Thyroid gland (tissue), 4 donors: Measurements from ENCODE around the gene MASP1. TPM values are rescaled to one million over a fixed set of nuclear protein-coding genes. Genes with fewer than 3 reads are reported as not detected.

Experiments
- DNase-seq, 2 donors: peaks; one replicate each; pipeline ENCODE4 v3.0.0-alpha.2; 2019
- H3K27ac ChIP-seq, 3 donors: fragments of 200-600 bp; sonication (generic); 1 replicate in 2 of 3; 2 replicates in 1 of 3; pipeline ENCODE4 v1.5.1; 2016 to 2019; ENCODE audit warnings: mild to moderate bottlenecking in 1 of 3, moderate library complexity in 1 of 3
- H3K27me3 ChIP-seq: fragments of 200-600 bp; sonication (generic); one replicate; pipeline ENCODE4 v1.5.1; 2019
- H3K36me3 ChIP-seq, 2 donors: fragments of 200-600 bp; sonication (generic); one replicate each; pipeline ENCODE4 v1.5.1; 2016 to 2019
- H3K4me1 ChIP-seq, 2 donors: fragments of 200-600 bp; sonication (generic); one replicate each; pipeline ENCODE4 v1.5.1; 2017 to 2019
- H3K4me3 ChIP-seq, 3 donors: fragments of 200-600 bp; sonication (generic); replicated peaks in 1 of 3; 1 replicate in 2 of 3; 2 replicates in 1 of 3; pipeline ENCODE4 v1.5.1; 2016; ENCODE audit warnings: mild to moderate bottlenecking in 1 of 3
- H3K9me3 ChIP-seq: fragments of 200-600 bp; sonication (generic); one replicate; pipeline ENCODE4 v1.5.1; 2017
- POLR2A ChIP-seq, 2 donors: fragments of 450-650 bp; IDR thresholded peaks; one replicate each; pipeline ENCODE4 v1.6.1; 2017; ENCODE audit warnings: antibody characterized with exemption in 2 of 2, mild to moderate bottlenecking in 2 of 2, moderate library complexity in 1 of 2
- WGBS, 2 donors: methylation state at CpG; one replicate each; pipeline ENCODE4 v1.1.5; 2017; 5-methylcytosine and 5-hydroxymethylcytosine counted together
- intact Hi-C: fragments of 100-400 bp; cut with DNase I; formaldehyde crosslinking; loops from one replicate; pipeline ENCODE4 v1.15.1; 2023
- total RNA-seq, 4 donors: library from RNA; depleted of rRNA; stranded (reverse); fragments of >200 nt; gene quantifications; one replicate each; pipeline ENCODE4 v1.2.3, GENCODE V29; 2016
- TF ChIP-seq, protein P1 (sequence below), 6 experiments: fragments of 200-600 bp in 3 of 6; fragments of 450-650 bp in 3 of 6; sonication (generic) in 3 of 6; IDR thresholded peaks; one replicate each; pipeline ENCODE4 v1.5.1; 2016 to 2019; ENCODE audit warnings: antibody characterized with exemption in 6 of 6, mild to moderate bottlenecking in 2 of 6, inconsistent platforms in 1 of 6, moderate library complexity in 1 of 6

MASP1 gene
- total RNA-seq, 4 donors from 2014 or later: 5.5 to 11.6 (median 7.2) TPM

DNA sequence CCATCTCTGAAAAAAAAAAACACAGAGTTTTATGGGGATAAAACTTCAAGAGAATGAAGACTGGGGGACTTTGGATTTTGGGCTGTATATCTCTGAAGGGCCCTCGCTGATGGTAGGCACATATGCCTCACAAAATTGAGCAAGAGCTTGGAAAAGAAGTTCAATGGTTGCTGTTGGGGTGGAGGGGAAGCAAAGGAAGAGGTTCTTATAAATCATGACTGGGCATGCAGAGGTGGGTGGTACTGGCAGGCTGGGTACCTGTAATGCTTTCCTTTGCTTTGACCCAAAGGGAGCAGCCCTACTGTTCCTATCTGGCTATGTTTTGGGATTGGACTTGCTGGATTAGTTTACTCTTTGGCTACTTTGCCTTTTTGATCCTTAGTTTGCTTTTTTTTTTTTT, 100.3 kb downstream of the MASP1 start:
- no peak overlapping the region for H3K27ac ChIP-seq
- TF ChIP-seq, protein P1, sequence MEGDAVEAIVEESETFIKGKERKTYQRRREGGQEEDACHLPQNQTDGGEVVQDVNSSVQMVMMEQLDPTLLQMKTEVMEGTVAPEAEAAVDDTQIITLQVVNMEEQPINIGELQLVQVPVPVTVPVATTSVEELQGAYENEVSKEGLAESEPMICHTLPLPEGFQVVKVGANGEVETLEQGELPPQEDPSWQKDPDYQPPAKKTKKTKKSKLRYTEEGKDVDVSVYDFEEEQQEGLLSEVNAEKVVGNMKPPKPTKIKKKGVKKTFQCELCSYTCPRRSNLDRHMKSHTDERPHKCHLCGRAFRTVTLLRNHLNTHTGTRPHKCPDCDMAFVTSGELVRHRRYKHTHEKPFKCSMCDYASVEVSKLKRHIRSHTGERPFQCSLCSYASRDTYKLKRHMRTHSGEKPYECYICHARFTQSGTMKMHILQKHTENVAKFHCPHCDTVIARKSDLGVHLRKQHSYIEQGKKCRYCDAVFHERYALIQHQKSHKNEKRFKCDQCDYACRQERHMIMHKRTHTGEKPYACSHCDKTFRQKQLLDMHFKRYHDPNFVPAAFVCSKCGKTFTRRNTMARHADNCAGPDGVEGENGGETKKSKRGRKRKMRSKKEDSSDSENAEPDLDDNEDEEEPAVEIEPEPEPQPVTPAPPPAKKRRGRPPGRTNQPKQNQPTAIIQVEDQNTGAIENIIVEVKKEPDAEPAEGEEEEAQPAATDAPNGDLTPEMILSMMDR (IDR thresholded peaks at IDR 0.05): no peak
- no peak for TF ChIP-seq POLR2A (IDR thresholded peaks at IDR 0.05)
- no peak overlapping the region for H3K4me3 ChIP-seq
- H3K36me3 ChIP-seq: no peaks in the 10 kb centered on the region
- DNase-seq: no peak
- peaks cover 0 to 12% of the 10 kb centered on the region in 2 donors for H3K4me1 ChIP-seq
- no peaks in the 10 kb centered on the region for H3K9me3 ChIP-seq
- WGBS, 2 donors: 81 to 97% methylated on average over 1 of the region's 1 CpG
- H3K27me3 ChIP-seq: no peaks in the 10 kb centered on the region
- intact Hi-C loops: no loop called here

DNA sequence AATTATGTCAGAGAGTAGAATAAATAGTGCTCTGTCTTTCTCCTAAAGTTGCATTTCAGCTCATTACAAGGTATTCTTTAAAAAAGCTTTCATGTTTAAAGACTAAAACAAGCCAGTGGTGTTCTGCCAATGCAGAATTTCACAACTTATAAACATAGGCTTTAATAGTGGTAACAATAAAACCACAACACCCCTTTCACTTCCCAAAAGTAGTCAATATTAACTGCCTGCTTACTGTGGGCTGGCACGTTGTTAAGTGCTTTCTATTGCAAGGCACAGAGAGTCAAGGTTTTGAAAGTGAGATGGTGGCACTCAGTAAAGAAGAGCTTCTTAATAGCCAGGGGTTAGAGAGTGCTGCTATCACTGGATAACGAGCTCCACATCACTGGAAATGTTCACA, 102.6 kb downstream of the MASP1 start:
- 49 to 63% methylated on average over 2 of the region's 2 CpGs for WGBS, 2 donors
- TF ChIP-seq POLR2A (IDR thresholded peaks at IDR 0.05): no peak
- TF ChIP-seq, protein P1 (IDR thresholded peaks at IDR 0.05): no peak
- H3K4me3 ChIP-seq: no peak overlapping the region
- intact Hi-C loops: no loop called here
- H3K9me3 ChIP-seq: no peaks in the 10 kb centered on the region
- H3K27ac ChIP-seq: no peak overlapping the region
- H3K4me1 ChIP-seq: peaks cover 0 to 14% of the 10 kb centered on the region in 2 donors
- DNase-seq: no peak
- H3K27me3 ChIP-seq: no peaks in the 10 kb centered on the region
- no peaks in the 10 kb centered on the region for H3K36me3 ChIP-seq

DNA sequence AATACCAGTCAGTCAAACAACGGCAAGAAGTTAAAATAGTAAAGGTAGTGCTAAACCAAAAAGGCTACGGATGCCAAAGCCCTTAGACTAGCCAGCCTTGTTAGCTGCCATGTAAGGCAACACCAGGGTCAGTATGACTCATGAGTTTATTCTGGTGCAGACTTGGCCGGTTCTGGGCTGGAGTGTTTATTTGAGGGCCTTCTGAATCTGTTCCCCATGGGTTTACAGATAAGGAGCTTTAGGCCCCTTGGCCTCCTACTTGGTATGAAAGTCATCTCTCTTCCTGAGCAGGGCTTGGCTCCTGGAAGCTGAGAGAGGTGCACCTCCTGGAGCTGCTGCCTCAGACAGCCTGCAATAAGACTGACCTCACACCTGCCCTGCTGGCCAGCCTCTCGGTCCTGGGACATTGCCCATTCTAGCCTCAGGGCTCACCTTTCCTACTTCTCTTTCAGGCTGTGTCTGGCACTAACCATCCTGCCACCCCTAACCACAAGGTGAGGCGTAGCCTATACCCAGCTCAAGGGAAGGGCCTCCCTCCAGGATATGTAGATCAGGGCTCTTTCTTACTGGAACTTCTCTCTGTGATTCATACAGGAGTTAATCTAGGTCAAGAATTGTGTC, 104.6 kb downstream of the MASP1 start:
- intact Hi-C loops: no loop called here
- Histone ChIP-seq H3K4me1 (peaks cover 0 to 14% of the 10 kb centered on the region in 2 donors), H3K27ac (peak overlapping the region; percentile 22 to 44 (median 40)), H3K9me3 (no peaks in the 10 kb centered on the region), H3K27me3 (no peaks in the 10 kb centered on the region), H3K4me3 (no peak overlapping the region), H3K36me3 (no peaks in the 10 kb centered on the region)
- DNase-seq: peak; percentile 71 to 78
- TF ChIP-seq, protein P1 (IDR thresholded peaks at IDR 0.05): no peak
- no peak for TF ChIP-seq POLR2A (IDR thresholded peaks at IDR 0.05)
- WGBS, 2 donors: 39 to 57% methylated on average over 4 to 5 of the region's 5 CpGs

DNA sequence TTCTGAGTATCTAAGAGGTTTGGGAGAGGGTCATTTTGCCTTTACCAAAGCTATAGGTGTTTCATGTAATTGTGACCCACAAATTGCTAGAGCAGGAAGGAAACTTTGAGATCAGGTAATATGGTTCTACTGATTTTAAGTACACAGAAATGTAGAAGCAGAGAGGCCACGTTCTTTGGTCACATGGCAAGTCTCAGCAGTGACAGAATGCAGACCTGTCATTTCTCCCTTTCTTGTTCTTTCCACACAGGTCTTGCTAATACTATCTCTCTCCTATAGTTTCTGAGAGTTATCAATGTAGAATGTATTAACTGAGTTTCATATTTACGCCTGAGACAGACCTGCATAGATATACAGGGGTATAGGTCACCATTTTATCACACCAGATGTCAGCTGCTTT, 105.2 kb downstream of the MASP1 start:
- Histone ChIP-seq H3K36me3 (no peaks in the 10 kb centered on the region), H3K4me1 (peaks cover 0 to 14% of the 10 kb centered on the region in 2 donors), H3K27ac (peak overlapping the region; percentile 22 to 40 (median 35)), H3K4me3 (no peak overlapping the region), H3K27me3 (no peaks in the 10 kb centered on the region), H3K9me3 (no peaks in the 10 kb centered on the region)
- no peak for TF ChIP-seq POLR2A (IDR thresholded peaks at IDR 0.05)
- TF ChIP-seq, protein P1 (IDR thresholded peaks at IDR 0.05): no peak
- WGBS, 2 donors: 82 to 84% methylated on average over 2 of the region's 2 CpGs
- DNase-seq: no peak
- intact Hi-C loops: no loop called here

DNA sequence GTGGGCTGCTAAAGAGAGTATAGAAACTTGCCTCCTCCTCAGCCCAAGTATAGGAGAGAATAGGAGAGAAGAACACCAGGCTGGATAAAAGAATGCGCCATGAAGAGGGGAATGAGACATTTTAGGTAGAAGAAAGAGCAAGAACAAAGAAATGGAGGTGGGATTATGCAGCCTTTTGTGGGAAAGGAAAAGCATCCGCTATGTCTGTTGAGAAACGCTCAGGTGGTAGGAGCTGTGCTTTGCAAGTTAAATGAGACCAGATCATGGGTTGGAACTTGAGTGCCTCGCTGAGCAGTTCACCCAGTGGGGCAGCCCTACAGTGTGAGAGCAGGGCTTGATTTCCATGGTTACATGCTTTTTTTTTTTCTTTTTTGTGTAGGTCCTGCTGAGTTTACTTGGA, 105.8 kb downstream of the MASP1 start:
- no peak for DNase-seq
- peaks cover 0 to 14% of the 10 kb centered on the region in 2 donors for H3K4me1 ChIP-seq
- 83 to 91% methylated on average over 4 of the region's 4 CpGs for WGBS, 2 donors
- H3K27me3 ChIP-seq: no peaks in the 10 kb centered on the region
- no peaks in the 10 kb centered on the region for H3K9me3 ChIP-seq
- no peaks in the 10 kb centered on the region for H3K36me3 ChIP-seq
- H3K27ac ChIP-seq: no peak overlapping the region
- TF ChIP-seq, protein P1 (IDR thresholded peaks at IDR 0.05): no peak
- no peak for TF ChIP-seq POLR2A (IDR thresholded peaks at IDR 0.05)
- intact Hi-C loops: no loop called here
- H3K4me3 ChIP-seq: no peak overlapping the region

Other genes with a start within 250 kb of the MASP1 start
- gene RPL39L, start 152.2 kb downstream of the MASP1 start, total RNA-seq: 1 to 10 TPM; 6.0 to 8.6 (median 6.9) TPM
- not detected for gene RTP1, start 94.3 kb downstream of the MASP1 start, total RNA-seq
- gene RTP4, start 76.6 kb upstream of the MASP1 start, total RNA-seq: 1 to 10 TPM in 2 of 4 donors, under 1 TPM in 2; 0.45 to 3.4 (median 1.5) TPM